ENCODE results near the gene DNAAF5.
"Not testable (repeated sequence)": the region's sequence is repeated elsewhere in the genome, so short reads cannot be mapped to it uniquely, and the experiment has no call there.

Gene DNAAF5

DNA sequence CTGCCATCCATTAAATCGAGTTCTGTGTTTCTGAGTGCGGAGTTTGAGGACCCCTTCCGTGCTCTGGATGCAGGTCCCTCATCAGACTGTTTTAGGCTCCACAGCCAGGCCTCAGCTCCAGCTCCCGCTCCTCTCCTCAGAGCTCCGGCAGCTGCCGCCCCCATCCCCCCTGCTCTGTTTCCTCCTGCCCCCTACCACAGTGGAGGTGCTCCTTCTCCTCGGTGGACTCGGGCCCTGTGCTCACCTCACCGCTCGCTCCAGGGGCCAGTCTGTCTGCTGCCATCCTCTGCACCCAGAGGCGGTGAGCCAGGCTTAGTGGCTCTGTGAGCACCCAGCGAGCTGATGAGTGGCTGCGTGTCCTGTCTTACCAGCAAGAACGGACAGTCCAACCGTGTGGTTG is 21.9 kb downstream of the DNAAF5 start:
- no peak for DNase-seq

DNA sequence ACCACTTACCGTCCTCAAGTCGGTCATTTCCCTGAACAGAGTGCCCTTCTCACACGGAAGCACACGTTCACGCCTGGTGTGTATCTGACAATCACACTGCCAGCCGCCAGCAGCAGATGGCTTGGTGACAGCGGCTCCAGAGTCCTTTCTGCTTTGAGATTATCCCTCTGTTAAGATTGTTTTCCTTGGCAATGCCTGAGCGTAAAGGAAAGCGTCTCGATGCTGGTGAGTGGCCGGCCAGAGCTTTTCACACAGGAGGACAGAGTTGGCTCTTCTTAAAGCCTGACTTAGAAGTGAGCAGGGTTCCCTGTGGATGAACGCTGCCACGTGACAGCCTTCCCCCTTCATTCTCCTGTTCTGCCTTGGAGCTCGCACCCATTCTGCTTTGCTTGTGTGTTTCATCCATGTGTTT is 22.6 kb downstream of the DNAAF5 start:
- no peak for DNase-seq

DNA sequence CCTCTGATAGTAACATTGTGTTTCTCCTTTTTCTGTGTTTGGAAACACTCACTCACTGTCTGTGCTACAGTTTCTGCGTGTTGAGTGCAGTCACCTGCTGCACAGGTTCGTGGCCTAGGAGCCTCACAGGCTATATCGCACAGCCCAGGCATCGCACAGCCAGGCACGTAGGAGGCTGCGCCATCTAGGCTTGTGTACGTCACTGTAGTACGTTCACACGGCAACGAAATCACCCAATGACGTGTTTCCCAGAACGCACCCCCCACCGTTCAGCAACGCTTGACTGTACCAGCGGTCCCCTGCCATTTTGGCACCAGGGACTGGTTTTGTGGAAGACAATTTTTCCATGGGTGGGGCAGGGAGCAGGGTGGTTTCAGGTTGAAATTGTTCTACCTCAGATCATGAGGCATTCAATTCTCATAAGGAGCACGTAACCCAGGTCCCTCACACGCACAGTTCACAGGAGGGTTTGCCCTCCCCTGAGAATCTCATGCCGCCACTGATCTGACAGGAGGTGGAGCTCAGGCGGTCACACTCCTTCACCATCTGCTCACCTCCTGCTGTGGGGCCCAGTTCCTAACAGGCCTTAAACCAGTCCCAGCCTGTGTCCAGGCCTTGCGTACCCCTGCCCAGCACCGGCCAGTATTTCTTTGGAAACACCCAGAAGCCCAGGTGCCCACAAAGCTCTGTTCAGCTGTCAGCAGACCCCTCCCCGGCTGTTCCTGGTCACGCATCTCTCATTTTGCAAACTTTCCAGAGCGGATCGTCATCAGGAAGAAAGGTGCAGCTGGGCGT is 23.8 kb downstream of the DNAAF5 start:
- DNase-seq: no peak

DNA sequence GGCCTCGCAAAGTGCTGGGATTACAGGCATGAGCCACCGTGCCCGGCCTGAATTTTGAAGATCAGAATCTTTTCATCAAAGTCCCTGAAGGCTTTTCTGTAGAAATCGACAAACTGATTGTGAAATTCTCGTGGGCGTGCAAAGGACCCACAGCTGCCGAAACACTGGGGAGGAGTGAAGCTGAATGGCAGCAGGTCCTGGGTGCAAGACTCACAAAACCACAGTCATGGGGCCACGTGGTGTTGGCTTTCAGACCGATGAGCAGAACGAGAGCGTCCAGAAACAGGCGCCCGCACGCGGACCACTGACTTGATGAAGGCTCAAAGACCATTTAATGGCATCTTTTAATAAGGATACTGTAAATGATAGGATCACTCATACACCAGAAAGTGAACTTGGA is 25.3 kb downstream of the DNAAF5 start:
- no peak for DNase-seq

DNA sequence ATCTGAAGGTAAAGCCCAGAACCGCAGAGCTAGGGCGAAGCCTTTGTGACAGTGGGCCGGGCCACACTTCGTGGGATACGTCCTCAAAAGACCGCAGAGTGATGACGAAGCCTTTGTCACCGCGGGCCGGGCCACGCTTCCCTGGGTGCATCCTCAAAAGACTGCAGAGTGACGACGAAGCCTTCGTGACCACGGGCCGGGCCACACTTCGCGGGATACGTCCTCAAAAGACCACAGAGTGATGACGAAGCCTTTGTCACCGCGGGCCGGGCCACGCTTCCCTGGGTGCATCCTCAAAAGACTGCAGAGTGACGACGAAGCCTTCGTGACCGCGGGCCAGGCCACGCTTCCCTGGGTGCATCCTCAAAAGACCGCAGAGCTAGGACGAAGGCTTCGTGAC is 25.8 kb downstream of the DNAAF5 start:
- DNase-seq: not testable (repeated sequence)

DNA sequence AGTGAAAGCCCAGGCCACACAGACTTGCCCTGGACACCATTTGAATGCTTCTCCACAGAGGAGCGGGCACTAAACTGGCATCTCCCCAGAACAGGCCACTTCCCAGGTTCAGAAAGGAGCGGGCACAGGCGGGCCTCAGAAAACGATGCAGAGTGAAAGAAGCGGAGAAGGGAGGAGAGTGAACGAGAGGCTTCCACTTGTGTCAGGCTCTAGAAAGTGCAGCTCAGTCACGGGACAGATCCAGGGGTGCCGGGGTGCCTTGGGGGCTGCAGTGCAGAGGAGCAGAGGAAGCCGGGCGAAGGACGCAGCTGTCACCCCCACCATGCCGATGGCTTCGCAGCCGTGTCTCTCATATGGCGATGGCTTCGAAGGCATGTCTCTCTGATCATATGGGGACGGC is 26.7 kb downstream of the DNAAF5 start:
- DNase-seq: no peak

DNA sequence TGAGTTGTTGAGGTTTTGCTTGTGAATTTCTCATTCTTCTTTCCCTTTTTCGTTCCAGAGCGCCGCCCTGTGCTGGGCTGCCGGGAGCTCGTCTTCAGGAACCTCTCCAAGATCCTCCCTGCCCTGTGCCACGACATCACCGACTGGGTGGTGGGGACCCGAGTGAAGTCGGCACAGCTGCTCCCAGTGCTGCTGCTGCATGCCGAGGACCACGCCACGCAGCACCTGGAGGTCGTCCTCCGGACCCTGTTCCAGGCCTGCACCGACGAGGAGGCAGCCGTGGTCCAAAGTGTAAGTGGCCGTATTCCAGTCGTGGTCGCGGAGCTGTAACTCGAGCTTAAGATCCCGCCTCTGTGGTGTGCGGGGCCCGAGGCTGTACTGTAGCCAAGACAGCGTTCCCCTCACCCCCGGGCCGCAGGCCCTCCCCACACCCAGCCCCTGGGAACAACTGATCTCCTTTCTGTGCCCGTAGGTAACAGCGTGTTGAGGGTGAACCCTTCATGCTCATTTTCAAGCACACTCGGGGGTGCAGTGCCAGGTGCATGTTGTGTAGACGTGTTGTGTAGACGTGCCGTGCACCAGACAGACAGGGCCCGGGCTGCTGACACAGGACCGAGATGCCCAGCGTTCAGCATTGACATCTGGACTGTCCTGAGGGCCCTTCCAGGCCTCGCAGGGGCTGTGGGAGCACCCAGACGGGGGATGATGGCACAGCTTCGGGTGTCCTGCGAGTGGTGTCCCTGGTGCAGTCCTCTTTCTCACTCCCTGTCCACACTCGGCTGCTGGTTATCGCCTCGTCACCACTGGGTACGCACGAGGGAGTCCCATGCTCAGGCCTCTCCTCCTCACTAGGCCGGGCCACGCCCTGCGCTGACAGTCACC is 28.3 kb downstream of the DNAAF5 start:
- no peak for DNase-seq

DNA sequence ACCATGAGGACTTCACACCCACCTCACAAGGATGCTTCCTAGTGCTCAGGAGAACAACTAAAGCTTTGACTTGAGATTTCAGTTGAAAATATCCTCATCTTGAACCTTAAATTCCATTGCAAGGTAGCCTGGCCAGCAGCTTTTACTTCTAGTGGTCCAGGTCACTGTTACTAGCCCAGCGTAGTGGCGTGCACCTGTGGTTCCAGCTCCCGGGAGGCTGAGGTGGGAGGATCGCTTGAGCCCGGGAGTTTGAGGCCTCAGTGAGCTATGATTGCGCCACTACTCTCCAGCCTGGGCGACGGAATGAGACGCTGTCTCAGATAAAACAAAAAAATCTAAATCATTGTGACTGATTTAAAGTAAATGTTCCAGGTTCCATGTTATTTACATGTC is 28.9 kb downstream of the DNAAF5 start:
- no peak for DNase-seq

DNA sequence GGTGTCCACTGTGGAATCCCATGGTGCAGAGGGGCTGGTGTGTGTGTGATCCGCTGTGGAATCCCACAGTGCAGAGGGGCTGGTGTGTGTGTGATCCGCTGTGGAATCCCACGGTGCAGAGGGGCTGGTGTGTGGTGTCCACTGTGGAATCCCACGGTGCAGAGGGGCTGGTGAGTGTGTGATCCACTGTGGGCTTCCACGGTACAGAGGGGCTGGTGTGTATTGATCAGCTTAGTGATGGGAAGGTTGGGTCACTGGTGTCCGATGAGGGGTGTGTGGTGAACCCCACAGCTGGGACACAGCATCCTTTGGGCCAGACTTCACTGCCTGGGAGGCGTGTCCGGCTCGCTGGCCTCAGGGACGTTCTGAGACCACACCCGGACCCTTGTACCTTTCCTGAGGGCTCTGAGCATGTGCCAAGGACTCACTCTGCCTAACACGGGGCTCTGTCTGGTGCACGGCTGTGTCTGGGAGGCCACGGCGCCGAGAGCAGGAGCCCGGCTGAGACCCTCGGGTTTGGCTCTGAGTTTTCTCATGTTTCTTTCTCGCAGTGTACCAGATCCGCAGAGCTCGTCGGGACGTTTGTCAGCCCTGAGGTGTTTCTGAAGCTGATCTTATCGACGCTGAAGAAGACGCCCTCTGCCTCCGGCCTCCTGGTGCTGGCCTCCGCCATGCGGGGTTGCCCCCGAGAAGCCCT is 29.9 kb downstream of the DNAAF5 start:
- no peak for DNase-seq

DNA sequence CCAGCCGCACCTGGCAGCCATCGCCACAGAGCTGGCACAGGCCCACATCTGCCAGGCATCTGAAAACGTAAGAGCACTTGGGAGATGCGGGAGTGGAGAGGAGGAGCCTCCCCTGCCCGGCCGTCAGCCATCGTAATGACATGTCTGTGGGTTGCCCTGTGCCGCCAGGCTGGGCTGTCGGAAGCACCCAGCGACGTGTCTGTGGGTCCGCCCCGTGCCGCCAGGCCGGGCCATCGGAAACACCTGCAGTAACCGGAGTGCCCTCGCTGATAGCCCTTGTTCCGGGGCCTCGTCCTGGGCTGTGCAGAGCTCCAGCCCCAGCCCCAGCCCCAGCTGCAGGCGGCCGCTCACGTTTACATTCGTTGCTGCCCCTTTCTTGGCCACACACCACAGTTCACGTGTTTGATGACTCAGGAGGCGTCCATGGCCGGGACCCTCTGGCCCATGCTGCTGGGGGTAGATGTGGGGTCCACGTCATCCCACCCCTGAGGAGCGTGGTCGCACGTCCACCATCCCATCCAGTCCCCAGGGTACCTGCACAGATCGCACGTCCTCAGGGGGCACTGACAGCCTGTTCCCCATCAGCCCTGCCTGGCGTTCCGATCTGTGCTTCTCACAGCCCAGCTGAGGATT is 30.5 kb downstream of the DNAAF5 start:
- no peak for DNase-seq

DNA sequence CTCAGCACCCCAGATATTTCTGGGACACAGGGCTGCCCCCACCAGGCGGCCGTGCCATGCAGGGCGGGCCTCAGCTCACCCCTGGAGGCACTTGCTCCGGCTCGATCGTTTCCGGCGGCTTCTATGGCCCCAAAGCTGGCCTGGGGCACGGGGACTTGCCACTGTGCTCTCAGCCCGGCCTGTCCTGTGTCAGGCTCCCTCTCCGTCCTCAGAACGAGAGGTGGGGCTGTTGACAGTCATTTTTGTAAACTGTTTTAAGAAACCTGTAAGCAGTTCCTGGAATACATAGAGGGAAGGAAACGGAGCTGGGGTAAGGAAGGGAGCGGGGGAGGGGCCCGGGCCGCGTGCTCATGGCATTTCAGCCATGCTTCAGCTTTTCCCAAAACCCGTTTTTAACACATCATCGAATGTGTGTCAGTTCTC is 31.3 kb downstream of the DNAAF5 start:
- no peak for DNase-seq

DNA sequence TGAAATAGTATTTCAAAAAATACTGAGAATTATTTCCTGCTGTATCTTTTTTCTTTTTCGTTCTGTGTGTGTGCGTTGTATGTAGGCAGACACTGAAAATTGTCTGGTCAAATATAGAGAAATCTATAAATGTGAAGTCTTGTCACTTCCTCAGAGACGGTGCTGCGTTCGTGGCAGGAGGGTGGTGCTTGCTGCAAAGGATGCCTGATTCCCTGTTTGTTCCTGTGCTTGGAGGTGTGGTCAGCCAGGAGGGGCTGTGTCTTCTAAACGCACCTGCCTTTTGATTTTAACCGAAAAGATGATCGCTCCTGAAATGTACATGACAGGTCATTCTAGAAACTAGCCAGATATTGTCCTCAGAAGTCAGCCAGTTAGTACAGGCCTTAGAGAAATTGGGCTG is 33.1 kb downstream of the DNAAF5 start:
- DNase-seq: no peak

DNA sequence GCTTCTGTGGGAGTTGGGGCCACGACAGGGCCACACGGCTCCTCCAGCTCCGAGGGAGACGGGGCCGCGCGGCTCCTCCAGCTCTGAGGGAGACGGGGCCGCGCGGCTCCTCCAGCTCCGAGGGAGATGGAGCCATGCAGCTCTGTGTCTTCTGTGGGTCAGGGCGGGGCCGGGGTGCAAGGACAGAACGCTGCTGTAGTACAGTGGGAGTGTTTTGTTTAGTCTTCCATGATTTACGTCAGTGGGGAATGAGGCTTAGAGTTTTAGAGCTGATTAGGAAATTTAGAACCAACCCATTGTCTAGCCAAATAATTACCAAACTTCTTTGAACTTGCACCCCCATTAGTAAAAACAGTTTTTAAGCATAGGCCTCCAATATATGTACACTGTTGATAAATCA is 33.5 kb downstream of the DNAAF5 start:
- DNase-seq: no peak

DNA sequence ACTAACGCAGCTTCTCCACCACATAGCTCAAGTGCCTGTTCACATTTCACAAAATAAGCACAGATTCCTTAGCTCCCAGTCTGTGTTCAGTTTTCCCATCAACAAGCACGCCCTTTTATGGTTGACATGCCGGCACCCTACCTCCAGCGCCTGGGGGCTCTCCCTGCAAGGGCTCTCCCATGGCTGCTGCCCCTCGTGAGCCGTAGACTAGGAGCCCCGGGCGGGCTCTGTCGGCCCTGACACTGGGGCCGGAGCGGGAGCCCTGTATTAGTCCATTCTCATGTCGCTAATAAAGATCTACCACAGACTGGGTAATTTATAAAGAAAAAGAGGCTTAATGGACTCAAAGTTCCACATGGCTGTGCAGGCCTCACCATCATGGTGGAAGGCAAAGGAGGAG is 34.6 kb downstream of the DNAAF5 start:
- DNase-seq: no peak

DNA sequence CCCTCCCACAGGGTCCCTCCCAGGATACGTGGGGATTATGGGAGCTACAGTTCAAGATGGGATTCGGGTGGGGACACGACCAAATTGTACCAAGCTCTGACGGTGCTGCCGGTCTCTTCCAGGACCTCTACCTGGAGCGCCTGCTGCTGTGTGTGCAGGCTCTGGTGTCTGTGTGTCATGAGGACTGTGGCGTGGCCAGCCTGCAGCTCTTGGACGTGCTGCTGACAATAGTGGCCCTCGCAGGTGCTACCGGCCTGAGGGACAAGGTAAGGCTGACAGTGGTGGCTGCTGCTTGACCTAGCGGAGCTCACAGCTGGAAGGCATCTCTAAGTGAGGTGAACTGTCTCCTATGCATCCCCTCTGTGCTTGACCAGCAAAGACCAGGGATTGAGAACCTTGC is 35.1 kb downstream of the DNAAF5 start:
- DNase-seq: no peak

DNA sequence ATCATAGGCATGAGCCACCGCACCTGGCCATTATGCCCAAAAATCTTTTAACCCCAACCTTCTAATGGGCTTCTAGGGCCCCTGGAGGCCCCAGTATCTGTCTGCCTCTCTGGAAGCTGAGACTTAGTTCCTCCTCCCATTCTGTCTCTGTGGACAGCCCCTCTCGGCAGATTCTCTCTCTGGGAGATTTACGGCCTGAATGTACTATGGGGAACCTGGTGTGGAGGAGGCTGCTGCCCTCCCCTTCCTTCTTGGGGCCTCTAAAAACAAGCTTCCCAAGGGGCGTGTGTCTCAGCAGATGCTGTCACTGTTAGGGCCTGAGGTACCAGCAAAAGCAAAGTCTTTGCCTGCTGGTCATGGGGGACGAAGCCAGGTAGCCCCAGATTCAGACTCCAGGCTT is 36.4 kb downstream of the DNAAF5 start:
- no peak for DNase-seq

DNA sequence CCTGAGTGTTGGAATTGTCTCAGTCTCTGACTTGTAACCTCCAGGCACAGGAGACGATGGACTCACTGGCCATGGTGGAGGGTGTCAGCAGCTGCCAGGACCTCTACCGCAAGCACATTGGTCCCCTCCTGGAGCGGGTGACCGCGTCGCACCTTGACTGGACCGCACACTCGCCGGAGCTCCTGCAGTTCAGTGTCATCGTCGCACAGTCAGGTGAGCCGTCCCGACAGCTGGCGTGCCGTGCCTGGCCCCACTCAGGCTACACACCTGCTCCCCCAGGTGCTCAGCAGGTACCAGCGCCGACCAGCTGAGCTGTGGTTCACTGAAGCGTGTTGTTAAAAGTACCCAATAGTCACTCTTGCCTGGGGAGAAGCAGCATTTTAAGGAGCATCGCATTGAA is 37.3 kb downstream of the DNAAF5 start:
- no peak for DNase-seq

DNA sequence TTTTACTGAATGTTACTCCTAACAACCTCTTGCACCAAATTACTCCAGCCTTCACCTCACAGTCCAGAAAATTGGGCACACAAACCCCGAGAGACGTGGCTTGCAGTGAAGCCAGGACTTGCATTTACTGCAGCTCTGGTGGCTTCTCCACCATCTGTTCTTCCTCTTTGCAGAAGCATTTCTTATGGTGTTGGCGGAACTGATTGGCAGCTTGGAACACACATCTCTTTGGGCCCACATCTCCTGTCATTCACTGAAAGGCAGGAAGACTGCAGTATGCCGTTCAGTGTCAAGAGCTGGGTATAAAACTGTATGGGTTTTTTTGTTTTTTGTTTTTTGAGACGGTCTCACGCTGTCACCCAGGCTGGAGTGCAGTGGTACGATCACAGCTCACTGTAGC is 38.9 kb downstream of the DNAAF5 start:
- no peak for DNase-seq

DNA sequence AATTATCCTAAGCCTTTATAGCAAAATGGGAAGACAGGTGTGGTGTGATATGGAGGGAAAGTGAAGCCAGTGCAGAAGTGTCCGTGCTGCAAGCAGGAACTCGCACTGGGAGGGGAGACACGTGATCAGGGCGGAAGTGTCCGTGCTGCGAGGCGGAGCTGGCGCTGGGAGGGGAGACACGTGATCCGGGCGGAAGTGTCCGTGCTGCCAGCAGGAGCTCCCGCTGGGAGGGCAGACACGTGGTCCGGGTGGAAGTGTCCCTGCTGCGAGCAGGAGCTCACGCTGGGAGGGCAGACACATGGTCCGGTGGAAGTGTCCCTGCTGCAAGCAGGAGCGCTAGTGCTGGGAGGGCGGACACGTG is 41.1 kb downstream of the DNAAF5 start:
- DNase-seq: no peak

DNA sequence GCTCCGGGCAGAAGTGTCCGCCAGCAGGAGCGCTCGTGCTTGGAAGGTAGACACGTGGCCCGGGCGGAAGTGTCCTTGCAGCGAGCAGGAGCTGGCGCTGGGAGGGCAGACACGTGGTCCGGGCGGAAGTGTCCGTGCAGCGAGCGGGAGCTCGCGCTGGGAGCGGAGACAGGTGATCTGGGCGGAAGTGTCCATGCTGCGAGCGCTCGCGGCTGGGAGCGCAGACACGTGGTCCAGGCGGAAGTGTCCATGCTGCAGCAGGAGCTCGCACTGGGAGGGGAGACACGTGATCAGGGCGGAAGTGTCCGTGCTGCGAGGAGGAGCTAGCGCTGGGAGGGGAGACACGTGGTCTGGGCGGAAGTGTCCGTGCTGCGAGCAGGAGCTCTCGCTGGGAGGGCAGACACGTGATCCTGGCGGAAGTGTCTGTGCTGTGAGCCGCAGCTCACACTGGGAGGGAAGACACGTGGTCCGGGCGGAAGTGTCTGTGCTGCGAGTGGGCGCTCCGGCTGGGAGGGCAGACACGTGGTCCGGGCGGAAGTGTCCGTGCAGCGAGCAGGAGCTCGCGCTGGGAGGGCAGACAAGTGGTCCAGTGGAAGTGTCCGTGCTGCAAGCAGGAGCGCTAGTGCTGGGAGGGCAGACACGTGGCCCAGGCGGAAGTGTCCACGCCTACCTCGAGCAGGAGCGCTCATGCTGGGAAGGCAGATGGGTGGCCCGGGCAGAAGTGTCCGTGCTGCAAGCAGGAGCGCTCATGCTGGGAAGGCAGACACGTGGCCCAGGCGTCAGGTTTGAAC is 41.6 kb downstream of the DNAAF5 start:
- no peak for DNase-seq

DNA sequence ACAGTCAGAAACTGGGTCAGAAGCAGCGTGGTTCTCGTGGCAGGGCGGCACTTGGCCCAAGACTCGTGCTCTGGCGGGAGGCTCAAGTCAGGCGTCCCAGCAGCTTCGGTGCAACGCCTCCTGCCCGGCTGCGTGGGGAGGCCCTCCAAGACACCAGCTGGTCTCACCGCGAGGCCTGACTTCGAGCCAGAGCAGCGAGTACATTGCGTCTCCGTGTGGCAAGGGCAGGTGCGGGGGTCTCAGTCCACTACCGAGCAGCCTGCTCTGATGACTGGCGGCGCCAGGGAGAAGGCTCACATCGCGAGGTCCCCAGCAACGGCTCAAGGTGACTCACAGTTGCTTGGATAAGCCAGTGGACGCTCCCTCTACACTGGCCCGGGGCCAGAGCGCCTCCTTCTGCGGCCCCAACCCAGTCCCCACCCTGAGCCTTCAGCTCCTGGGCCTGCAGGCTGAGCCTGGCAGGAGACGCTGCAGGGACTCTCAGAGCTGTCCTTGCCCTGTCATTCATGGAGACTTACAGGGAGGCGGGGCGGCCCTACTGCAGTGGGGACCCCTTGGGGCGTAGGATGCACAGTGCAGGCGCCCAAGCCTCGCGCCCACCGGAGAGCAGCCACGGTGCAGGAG is 42.5 kb downstream of the DNAAF5 start:
- DNase-seq: no peak

DNA sequence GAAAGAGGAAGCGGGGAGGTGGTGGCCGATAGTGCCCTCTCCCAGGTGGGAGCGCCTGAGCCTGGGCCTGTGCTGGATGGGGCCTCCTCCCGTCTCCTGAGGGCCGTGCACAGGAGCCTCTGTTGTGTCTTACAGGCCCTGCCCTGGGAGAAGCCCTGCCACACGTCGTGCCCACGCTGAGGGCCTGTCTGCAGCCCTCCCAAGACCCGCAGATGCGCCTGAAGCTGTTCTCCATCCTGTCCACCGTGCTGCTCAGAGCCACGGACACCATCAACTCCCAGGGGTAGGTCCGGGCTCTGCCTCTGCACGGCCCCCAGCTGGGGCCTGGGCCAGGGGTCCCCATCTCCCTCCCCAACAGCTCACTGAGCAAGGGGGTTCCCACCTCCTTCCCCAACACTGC is 43.8 kb downstream of the DNAAF5 start:
- DNase-seq: no peak

All from CD4-positive, alpha-beta T cell treated with Interleukin-4 for 1 hour (primary cell).